Esophagus squamous epithelium (tissue), 5 donors: ENCODE results near the gene ZNF469. TPM values are rescaled to one million over a fixed set of nuclear protein-coding genes. Genes with fewer than 3 reads are reported as not detected.

Source experiments
- DNase-seq: peaks from one replicate; lab custom pipeline; 2025; lab: John Stamatoyannopoulos, UW
- H3K27ac ChIP-seq, 4 donors: fragments of 200-600 bp; sonication (generic); one replicate each; pipeline ENCODE4 v1.5.1; 2016 to 2019; ENCODE audit warnings: mild to moderate bottlenecking in 1 of 4
- H3K27me3 ChIP-seq, 4 donors: fragments of 200-600 bp; sonication (generic); 1 replicate in 3 of 4; 2 replicates in 1 of 4; pipeline versions ENCODE4 v1.5.1 to v1.6.0; 2017 to 2021; ENCODE audit warnings: antibody characterized with exemption in 1 of 4
- H3K36me3 ChIP-seq, 3 donors: fragments of 200-600 bp; sonication (generic); one replicate each; pipeline ENCODE4 v1.5.1; 2016 to 2019
- H3K4me1 ChIP-seq, 3 donors: fragments of 200-600 bp; sonication (generic); one replicate each; pipeline ENCODE4 v1.5.1; 2017 to 2019
- H3K4me3 ChIP-seq, 4 donors: fragments of 200-600 bp; sonication (generic); 1 replicate in 3 of 4; 2 replicates in 1 of 4; pipeline ENCODE4 v1.5.1; 2016 to 2019; ENCODE audit warnings: mild to moderate bottlenecking in 2 of 4, moderate library complexity in 1 of 4
- H3K9me3 ChIP-seq, 3 donors: fragments of 200-600 bp; sonication (generic); one replicate each; pipeline ENCODE4 v1.5.1; 2016 to 2019
- CTCF ChIP-seq, 6 experiments: fragments of 450-650 bp in 4 of 6; fragments of 200-600 bp in 2 of 6; sonication (generic) in 2 of 6; IDR thresholded peaks; one replicate each; pipeline ENCODE4 v1.5.1; 2016 to 2019; ENCODE audit warnings: antibody characterized with exemption in 6 of 6, mild to moderate bottlenecking in 4 of 6, moderate library complexity in 4 of 6
- POLR2A ChIP-seq, 4 donors: fragments of 450-650 bp; IDR thresholded peaks; one replicate each; pipeline ENCODE4 v1.6.1; 2017; ENCODE audit warnings: antibody characterized with exemption in 4 of 4, mild to moderate bottlenecking in 4 of 4, moderate library complexity in 3 of 4
- WGBS, 2 donors: methylation state at CpG; one replicate each; pipeline ENCODE4 v1.1.5; 2018; 5-methylcytosine and 5-hydroxymethylcytosine counted together
- intact Hi-C: fragments of 100-400 bp; cut with DNase I; formaldehyde crosslinking; loops from one replicate; pipeline ENCODE4 v1.15.0; 2022
- total RNA-seq, 4 donors: library from RNA; depleted of rRNA; stranded (reverse); fragments of >200 nt; gene quantifications; one replicate each; pipeline ENCODE4 v1.1.0, GENCODE V29; 2016
- donor health status: DM: yes; HTN: yes; CAD: no.

ZNF469 gene
- total RNA-seq, 4 donors from 2014 or later, result 0.26 to 0.57 (median 0.35) TPM

DNA sequence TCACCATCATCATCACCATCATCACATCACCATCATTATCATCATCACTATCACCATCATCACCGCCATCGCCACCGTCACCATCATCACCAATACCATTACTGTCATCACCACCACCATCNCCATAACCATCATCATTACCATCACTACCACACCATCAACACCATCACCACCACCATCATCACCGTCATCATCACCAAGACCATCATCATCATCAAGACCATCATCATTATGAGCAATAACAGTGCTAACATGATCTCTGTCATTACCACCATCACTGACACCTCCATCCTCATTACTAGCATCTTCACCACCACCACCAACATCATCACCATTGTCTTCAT lies 16.1 kb upstream of the ZNF469 start:
- intact Hi-C loops, result no loop called here
- no peak for TF ChIP-seq POLR2A (IDR thresholded peaks at IDR 0.05)
- TF ChIP-seq CTCF (IDR thresholded peaks at IDR 0.05), result no peak
- 95 to 97% methylated on average over 4 of the region's 4 CpGs for WGBS, 2 donors
- DNase-seq, result no peak
- Histone ChIP-seq H3K4me3 (no peak overlapping the region), H3K9me3 (no peaks in the 10 kb centered on the region), H3K36me3 (no peaks in the 10 kb centered on the region), H3K27ac (no peak overlapping the region), H3K27me3 (peaks cover 0 to 31% (median 0%) of the 10 kb centered on the region in 4 donors), H3K4me1 (no peaks in the 10 kb centered on the region)

DNA sequence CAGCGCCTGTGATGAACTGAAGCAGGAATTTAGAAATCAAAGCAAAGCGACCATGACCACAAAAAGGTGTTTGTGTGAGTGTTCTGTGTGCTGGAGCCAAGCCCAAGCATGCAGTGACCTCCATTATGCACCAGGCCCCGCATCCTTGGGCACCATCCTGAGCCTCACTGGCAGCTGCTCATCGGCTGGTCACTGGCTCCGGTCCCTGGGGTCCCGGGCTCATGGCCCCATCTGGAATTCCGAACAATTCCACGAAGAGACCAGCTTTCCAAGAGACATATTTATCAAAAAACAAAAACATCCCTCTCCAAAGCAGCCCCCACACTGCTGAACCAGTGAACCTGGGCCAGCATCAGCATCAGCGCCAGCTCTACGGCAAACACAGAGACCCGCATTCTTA lies 15.2 kb upstream of the ZNF469 start:
- H3K27me3 ChIP-seq, result peaks cover 0 to 29% (median 0%) of the 10 kb centered on the region in 4 donors
- no peaks in the 10 kb centered on the region for H3K9me3 ChIP-seq
- no peaks in the 10 kb centered on the region for H3K4me1 ChIP-seq
- intact Hi-C loops, result no loop called here
- H3K27ac ChIP-seq, result no peak overlapping the region
- no peak overlapping the region for H3K4me3 ChIP-seq
- TF ChIP-seq POLR2A (IDR thresholded peaks at IDR 0.05), result no peak
- TF ChIP-seq CTCF (IDR thresholded peaks at IDR 0.05), result no peak
- DNase-seq, result no peak
- WGBS, 2 donors, result 73 to 91% methylated on average over 3 to 10 of the region's 11 CpGs
- no peaks in the 10 kb centered on the region for H3K36me3 ChIP-seq

GRCh38 chr16:88368036-88368435 lies 14.7 kb upstream of the ZNF469 start:
- no peak for TF ChIP-seq POLR2A (IDR thresholded peaks at IDR 0.05)
- TF ChIP-seq CTCF (IDR thresholded peaks at IDR 0.05), result no peak
- Histone ChIP-seq H3K27me3 (peaks cover 0 to 25% (median 0%) of the 10 kb centered on the region in 4 donors), H3K4me1 (no peaks in the 10 kb centered on the region), H3K4me3 (no peak overlapping the region), H3K27ac (no peak overlapping the region), H3K36me3 (no peaks in the 10 kb centered on the region), H3K9me3 (no peaks in the 10 kb centered on the region)
- WGBS, 2 donors, result no CpG with 5 or more reads among the region's 13 CpGs
- no peak for DNase-seq
- intact Hi-C loops, result no loop called here

GRCh38 chr16:88368994-88369393 lies 13.8 kb upstream of the ZNF469 start:
- no peaks in the 10 kb centered on the region for H3K9me3 ChIP-seq
- WGBS, 2 donors, result 79 to 88% methylated on average over 5 to 7 of the region's 7 CpGs
- TF ChIP-seq CTCF (IDR thresholded peaks at IDR 0.05), result no peak
- TF ChIP-seq POLR2A (IDR thresholded peaks at IDR 0.05), result no peak
- H3K4me1 ChIP-seq, result no peaks in the 10 kb centered on the region
- DNase-seq, result no peak
- H3K27ac ChIP-seq, result no peak overlapping the region
- H3K4me3 ChIP-seq, result no peak overlapping the region
- no peaks in the 10 kb centered on the region for H3K36me3 ChIP-seq
- intact Hi-C loops, result no loop called here
- peaks cover 0 to 20% (median 0%) of the 10 kb centered on the region in 4 donors for H3K27me3 ChIP-seq

DNA sequence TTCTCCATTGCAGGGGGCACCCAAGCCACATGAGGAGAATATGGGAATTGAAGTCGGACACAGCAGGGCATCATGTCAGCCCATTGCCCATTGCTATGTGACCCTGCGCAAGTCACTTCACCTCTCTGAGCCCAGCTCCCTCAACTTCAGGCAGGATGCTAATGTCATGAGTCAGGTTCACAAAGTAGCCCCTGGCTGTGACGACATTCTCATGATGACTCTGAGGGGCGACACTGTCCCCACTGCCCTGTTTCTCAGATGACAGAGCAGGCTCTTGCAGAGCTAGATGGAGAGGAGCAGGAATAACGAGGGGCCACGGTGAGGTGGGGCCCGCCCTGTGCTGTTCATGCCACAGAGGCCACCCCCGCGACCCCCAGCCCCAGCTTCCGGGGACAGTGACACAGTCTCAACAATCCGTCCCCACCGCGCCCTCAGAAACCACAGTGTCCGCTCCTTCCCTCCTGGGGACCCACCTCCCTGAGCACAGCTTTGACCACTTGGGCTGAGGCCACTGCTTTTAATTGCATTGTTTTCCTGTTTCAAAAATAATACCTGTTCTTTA lies 13.2 kb upstream of the ZNF469 start:
- intact Hi-C loops, result no loop called here
- 80 to 96% methylated on average over 8 to 11 of the region's 14 CpGs for WGBS, 2 donors
- DNase-seq, result no peak

More for the DNA sequence above, 13.2 kb upstream of the ZNF469 start:
- no peak overlapping the region for H3K27ac ChIP-seq
- no peaks in the 10 kb centered on the region for H3K9me3 ChIP-seq
- no peak overlapping the region for H3K4me3 ChIP-seq
- TF ChIP-seq CTCF (IDR thresholded peaks at IDR 0.05) (no peak), POLR2A (IDR thresholded peaks at IDR 0.05) (no peak)
- H3K36me3 ChIP-seq, result no peaks in the 10 kb centered on the region
- peaks cover 0 to 24% (median 0%) of the 10 kb centered on the region in 4 donors for H3K27me3 ChIP-seq
- no peaks in the 10 kb centered on the region for H3K4me1 ChIP-seq
